Measurements from ENCODE around the gene FANCI. TPM values are rescaled to one million over a fixed set of nuclear protein-coding genes. Genes with fewer than 3 reads are reported as not detected.
A peak's percentile ranks its signal among the peaks of the same experiment; 100 is the strongest.

Gene FANCI
- total and polyA plus RNA-seq, 4 donors, result 3.2 to 11.9 (median 6.3) TPM

DNA sequence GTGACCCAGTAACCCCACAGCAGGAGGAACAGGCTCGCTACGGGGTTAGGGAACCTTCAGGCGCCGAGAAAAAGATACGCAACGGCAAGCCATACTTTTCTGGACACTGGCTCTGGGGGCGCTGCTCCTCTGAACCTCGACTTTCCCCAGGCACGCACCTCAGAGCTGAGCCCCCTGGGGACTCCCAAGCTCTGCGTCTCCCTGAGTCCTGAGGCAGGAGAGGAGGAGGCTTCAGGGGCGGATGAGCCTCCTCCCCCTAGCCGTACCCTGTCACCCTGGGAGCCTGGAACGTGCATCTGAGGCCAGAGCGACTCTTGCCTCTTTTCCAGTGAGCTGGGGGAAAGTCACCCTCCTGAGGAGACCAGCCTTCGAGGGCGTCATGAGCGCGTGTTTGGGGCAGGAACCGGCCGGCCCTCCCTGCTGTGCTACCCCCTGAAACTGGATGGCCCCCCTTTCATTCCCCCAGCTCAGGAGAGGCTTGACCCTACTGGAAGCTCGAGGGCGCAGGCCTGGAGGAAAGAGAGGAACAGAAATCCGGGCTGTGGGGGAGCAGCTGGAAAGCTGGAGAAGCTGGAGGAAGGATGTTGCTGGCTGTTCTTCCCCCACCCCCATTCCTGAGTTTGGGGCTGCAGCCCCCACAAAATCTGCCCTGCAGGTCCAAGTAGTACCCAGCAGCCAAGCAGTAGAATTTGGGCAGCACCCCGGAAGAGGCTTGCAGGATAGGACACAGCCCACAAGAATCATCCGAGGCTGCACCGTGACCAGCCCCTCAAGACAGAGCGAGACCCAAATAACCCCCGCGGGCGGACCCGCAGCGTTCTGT lies 115.9 kb downstream of the FANCI start:
- no peaks in the 10 kb centered on the region for H3K36me3 ChIP-seq (ENCODE audit: control insufficient read depth in 4 of 4, insufficient read depth in 4 of 4, low read length in 4 of 4)
- TF ChIP-seq, protein P1, sequence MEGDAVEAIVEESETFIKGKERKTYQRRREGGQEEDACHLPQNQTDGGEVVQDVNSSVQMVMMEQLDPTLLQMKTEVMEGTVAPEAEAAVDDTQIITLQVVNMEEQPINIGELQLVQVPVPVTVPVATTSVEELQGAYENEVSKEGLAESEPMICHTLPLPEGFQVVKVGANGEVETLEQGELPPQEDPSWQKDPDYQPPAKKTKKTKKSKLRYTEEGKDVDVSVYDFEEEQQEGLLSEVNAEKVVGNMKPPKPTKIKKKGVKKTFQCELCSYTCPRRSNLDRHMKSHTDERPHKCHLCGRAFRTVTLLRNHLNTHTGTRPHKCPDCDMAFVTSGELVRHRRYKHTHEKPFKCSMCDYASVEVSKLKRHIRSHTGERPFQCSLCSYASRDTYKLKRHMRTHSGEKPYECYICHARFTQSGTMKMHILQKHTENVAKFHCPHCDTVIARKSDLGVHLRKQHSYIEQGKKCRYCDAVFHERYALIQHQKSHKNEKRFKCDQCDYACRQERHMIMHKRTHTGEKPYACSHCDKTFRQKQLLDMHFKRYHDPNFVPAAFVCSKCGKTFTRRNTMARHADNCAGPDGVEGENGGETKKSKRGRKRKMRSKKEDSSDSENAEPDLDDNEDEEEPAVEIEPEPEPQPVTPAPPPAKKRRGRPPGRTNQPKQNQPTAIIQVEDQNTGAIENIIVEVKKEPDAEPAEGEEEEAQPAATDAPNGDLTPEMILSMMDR (IDR thresholded peaks at IDR 0.05; ENCODE audit: control extremely low read depth, extremely low read depth), result no peak
- 11 to 12% methylated on average over 32 of the region's 32 CpGs for WGBS, 2 donors
- peaks cover 0 to 2% (median 0%) of the 10 kb centered on the region in 4 donors for H3K9me3 ChIP-seq (ENCODE audit: control insufficient read depth in 4 of 4, insufficient read depth in 3 of 4, low read length in 3 of 4)
- no peak overlapping the region for H3K9ac ChIP-seq (ENCODE audit: insufficient read depth in 1 of 2, low read length in 2 of 2)
- peaks cover 0 to 7% (median 0%) of the 10 kb centered on the region in 5 donors for H3K4me1 ChIP-seq (ENCODE audit: control insufficient read depth in 5 of 5, insufficient read depth in 5 of 5, low read length in 5 of 5)
- peaks cover 17 to 71% (median 58%) of the 10 kb centered on the region in 3 donors for H3K27me3 ChIP-seq (ENCODE audit: control insufficient read depth in 3 of 3, insufficient read depth in 3 of 3, low read length in 2 of 3)
- H3K27ac ChIP-seq (ENCODE audit: low read depth in 1 of 2, low read length in 1 of 2), result no peak overlapping the region
- H3K4me3 ChIP-seq, result no peak overlapping the region
- no peak for ATAC-seq (ENCODE audit: insufficient read depth, low FRiP score)
- DNase-seq, result no peak

DNA sequence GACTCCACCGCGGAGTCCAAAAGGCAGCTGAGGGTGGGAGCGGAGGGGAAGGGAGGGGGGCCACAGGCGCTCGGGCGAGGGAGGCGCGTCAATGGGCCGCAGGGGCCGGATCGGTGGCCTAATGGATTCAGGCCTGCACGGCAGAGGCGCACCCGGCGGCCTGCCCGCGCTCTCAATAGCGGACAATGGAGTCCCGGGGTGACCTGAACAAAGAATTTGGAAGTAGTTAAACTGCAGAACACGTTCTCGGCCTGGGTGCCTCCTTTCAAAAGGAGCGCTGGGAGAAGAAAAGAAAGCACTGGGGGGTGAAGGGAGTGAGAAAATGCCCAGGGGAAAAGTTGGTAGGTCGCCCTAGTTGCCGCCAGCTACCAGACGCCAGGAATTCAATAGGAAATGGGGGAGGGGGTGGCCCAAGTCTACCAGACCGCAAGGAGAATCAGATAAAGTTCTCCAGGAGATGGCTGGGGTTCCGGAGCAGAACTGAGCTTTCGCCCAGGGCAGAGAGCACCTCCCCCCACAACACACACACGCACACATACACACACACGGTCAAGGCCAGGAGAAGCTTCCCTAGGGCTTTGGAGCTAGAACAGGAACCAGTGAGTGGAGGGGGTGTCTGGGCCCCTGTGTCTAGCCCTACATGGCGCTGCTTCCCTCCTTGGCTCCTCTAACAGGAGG lies 116.7 kb downstream of the FANCI start:
- DNase-seq, result no peak
- peaks cover 23 to 76% (median 62%) of the 10 kb centered on the region in 3 donors for H3K27me3 ChIP-seq (ENCODE audit: control insufficient read depth in 3 of 3, insufficient read depth in 3 of 3, low read length in 2 of 3)

DNA sequence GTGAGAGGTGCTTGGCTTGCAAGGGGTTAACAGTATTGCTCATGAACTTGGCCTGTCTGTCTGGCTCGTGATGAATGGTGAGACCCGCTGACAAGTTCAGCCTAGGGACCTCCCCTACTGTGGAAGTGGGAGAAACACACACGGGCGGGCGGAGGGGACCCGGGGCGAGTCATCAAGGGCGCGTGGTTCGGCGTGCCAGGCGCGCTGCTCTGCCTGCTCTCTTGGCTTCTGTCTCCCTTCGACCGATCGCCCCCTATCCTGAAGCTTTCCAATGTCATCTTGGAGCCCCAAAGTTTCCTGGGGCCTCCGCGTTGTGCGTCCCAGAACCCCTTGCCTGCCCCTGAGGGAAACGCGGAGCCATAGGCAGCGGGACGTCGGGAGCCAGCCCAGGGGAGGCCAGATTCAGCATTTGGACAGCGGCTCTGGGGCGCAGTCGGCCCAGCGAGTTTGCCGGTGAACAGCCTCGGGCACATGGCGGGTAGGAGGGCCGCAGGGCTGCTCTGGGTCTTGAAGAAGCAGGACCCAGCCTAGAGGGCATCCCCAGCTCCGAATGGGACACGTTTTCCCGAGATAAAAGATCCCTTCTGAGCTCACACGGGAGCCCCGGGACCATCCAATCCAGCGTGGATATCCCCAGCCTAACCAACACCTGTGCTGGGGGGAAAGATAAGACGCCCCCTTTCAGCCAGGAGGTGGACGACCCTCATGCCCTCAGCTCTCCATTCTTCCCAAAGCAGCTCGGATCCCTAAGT lies 117.8 kb downstream of the FANCI start:
- H3K27ac ChIP-seq (ENCODE audit: low read depth in 1 of 2, low read length in 1 of 2), result no peak overlapping the region
- no peaks in the 10 kb centered on the region for H3K36me3 ChIP-seq (ENCODE audit: control insufficient read depth in 4 of 4, insufficient read depth in 4 of 4, low read length in 4 of 4)
- TF ChIP-seq, protein P1 (IDR thresholded peaks at IDR 0.05; ENCODE audit: control extremely low read depth, extremely low read depth), result no peak
- no peak overlapping the region for H3K4me3 ChIP-seq
- 10 to 11% methylated on average over 41 of the region's 41 CpGs for WGBS, 2 donors
- ATAC-seq (ENCODE audit: insufficient read depth, low FRiP score) (no peak), DNase-seq (peak; percentile 82 to 87 (median 83))
- peaks cover 0 to 7% (median 0%) of the 10 kb centered on the region in 5 donors for H3K4me1 ChIP-seq (ENCODE audit: control insufficient read depth in 5 of 5, insufficient read depth in 5 of 5, low read length in 5 of 5)
- H3K9me3 ChIP-seq (ENCODE audit: control insufficient read depth in 4 of 4, insufficient read depth in 3 of 4, low read length in 3 of 4), result peaks cover 0 to 7% (median 0%) of the 10 kb centered on the region in 4 donors
- peaks cover 32 to 86% (median 72%) of the 10 kb centered on the region in 3 donors for H3K27me3 ChIP-seq (ENCODE audit: control insufficient read depth in 3 of 3, insufficient read depth in 3 of 3, low read length in 2 of 3)
- no peak overlapping the region for H3K9ac ChIP-seq (ENCODE audit: insufficient read depth in 1 of 2, low read length in 2 of 2)

More for the DNA sequence above, 116.7 kb downstream of the FANCI start:
- 5 to 6% methylated on average over 31 of the region's 31 CpGs for WGBS, 2 donors
- no peak overlapping the region for H3K4me3 ChIP-seq
- H3K9me3 ChIP-seq (ENCODE audit: control insufficient read depth in 4 of 4, insufficient read depth in 3 of 4, low read length in 3 of 4), result peaks cover 0 to 5% (median 0%) of the 10 kb centered on the region in 4 donors
- TF ChIP-seq, protein P1 (IDR thresholded peaks at IDR 0.05; ENCODE audit: control extremely low read depth, extremely low read depth), result no peak
- H3K9ac ChIP-seq (ENCODE audit: insufficient read depth in 1 of 2, low read length in 2 of 2), result no peak overlapping the region
- no peaks in the 10 kb centered on the region for H3K36me3 ChIP-seq (ENCODE audit: control insufficient read depth in 4 of 4, insufficient read depth in 4 of 4, low read length in 4 of 4)
- H3K27ac ChIP-seq (ENCODE audit: low read depth in 1 of 2, low read length in 1 of 2), result no peak overlapping the region
- peaks cover 0 to 7% (median 0%) of the 10 kb centered on the region in 5 donors for H3K4me1 ChIP-seq (ENCODE audit: control insufficient read depth in 5 of 5, insufficient read depth in 5 of 5, low read length in 5 of 5)
- ATAC-seq (ENCODE audit: insufficient read depth, low FRiP score), result no peak

All from lung (tissue), 12 donors.